GM19463 (cell line): ENCODE data around the gene GRIA1.

ENCODE experiments used
- ATAC-seq: cut with Tn5 transposase; IDR thresholded peaks from one replicate; pipeline ENCODE4 v1.9.1; 2021; ENCODE audit warnings: mild to moderate bottlenecking, moderate library complexity; ENCODE audit not compliant: unreplicated experiment

Gene GRIA1

GRCh38 chr5:153770066-153770465 is 279.6 kb downstream of the GRIA1 start:
- ATAC-seq = no peak

- ATAC-seq = no peak
Observed at GRCh38 chr5:153774686-153775085, 284.2 kb downstream of the GRIA1 start.

- ATAC-seq = no peak
Observed at GRCh38 chr5:153775923-153776322, 285.5 kb downstream of the GRIA1 start.

DNA sequence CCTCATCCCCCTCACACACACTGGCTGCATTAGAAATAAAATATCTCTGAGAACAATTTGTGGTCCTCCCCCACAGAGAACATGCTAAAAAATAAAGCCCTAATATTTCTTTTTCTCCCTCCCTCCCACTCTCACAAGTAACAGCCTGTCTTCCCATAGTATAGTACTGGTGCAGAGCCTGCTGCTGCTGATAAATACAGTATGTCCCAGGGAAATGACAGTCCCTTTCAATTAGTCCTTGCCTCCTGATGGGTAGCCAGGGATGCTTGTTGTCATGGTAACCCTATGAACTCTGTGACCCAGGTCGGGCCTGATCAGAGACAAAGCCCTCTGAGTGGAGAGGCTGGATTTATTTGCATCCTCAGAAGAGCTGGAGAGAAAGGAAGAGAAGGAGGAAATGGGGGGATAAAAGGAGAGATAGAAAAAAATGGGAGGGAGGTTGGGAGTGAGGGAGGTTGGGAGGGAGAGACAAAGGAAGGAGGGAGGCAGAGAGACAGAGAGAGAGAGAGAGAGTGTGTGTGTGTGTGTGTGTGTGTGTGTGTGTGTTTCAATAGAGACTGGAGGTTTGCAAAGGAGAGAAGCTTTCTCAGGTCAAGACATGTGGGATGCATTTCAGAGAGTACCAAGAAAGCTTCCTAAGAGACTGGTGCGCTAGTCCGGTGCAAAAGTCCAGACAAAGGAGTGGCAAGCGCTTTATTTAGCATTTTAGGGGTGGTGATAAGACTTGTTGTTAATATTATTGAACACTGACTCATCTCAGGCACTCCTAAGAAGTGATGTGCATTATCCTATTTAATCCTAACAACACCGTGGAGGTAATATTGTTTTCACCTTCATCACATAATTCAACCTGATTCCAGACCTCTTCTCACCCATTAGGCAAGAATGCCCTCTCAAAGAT is 287.5 kb downstream of the GRIA1 start:
- ATAC-seq = no peak

- no peak for ATAC-seq
Observed at GRCh38 chr5:153779836-153780235, 289.4 kb downstream of the GRIA1 start.

- no peak for ATAC-seq
Observed at GRCh38 chr5:153780876-153781705, 290.6 kb downstream of the GRIA1 start.

GRCh38 chr5:153782589-153783361 is 292.3 kb downstream of the GRIA1 start:
- no peak for ATAC-seq

GRCh38 chr5:153783362-153783658 is 292.8 kb downstream of the GRIA1 start:
- no peak for ATAC-seq

DNA sequence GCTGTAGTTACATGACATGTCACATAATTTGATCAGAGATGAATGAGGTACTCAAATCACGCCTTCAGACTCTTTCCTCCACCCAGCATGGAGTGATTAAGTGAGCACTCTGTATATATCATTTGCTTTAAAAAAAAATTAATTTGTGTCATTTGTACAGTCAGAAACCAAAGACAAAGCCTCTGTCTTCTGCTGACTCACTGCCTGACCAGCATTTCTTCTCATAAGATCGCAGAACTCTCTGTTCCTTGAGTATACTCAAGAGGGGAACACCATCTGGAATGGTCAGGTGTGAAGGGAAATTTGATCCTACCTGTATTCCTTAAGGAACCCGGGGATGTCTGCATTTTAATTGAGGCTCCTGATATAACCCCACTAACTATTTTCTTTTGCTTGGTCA is 293.8 kb downstream of the GRIA1 start:
- ATAC-seq = no peak

- no peak for ATAC-seq
Observed at GRCh38 chr5:153791339-153791738, 300.9 kb downstream of the GRIA1 start.

- ATAC-seq = no peak
Observed at GRCh38 chr5:153792305-153792704, 301.8 kb downstream of the GRIA1 start.

GRCh38 chr5:153793699-153794098 is 303.2 kb downstream of the GRIA1 start:
- ATAC-seq = no peak

GRCh38 chr5:153794327-153794726 is 303.9 kb downstream of the GRIA1 start:
- no peak for ATAC-seq

DNA sequence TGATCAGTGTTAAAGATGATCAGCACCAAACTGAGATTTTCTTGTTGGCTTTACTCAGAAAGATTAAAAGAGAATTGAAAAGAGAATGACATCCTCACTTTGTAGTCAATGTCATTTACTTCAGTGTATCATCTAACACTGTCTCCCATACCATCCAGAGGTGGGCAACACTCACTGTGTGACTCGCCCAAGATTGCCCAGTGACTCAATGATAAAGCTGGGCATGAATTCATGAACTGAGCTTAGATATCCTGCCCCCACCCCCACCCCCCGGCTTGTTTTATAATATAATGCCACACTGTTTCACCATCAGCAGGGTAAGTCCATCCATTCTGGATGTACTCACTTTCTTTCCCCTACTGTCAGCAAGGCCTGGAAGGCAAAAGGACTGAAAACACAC is 306.1 kb downstream of the GRIA1 start:
- no peak for ATAC-seq

DNA sequence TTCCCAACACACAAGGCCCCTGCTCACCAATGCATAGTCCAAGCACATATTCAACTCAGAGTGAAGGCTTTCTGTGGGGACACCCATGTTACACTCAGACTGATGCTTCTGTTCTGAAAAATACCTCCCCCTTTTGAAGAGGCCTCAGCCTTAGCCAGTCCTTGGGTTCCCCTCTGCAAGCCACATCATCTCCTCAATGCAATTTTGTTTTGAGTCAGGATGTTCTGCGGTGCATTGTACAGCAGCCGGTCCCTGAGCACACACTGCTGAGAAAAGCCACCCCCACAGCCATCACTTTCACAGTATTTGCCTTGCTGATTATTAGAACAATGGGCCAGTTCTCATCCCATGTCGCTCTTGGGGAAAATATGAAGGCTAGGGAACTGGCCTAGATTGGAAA is 307.0 kb downstream of the GRIA1 start:
- ATAC-seq = peak; percentile 80

- ATAC-seq = no peak
Observed at GRCh38 chr5:153798830-153799229, 308.4 kb downstream of the GRIA1 start.

DNA sequence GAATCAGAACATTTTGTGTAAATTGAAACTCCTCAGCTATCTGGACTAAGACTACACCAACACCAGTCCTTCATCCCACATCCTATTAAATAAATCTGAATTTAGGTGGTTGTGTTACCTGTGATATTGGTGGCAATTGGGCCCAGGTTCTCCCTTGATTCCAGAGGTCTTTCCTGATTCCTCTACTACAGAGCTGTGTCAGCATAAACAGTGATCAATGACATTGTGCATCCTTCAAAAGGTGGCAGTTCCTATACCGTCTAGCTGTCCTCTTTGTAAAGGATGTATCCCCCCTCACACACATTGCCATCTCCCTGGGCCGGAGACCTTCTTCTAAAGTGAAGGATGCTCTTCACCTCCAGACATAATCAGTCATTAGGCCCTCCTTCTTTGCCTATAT is 309.0 kb downstream of the GRIA1 start:
- no peak for ATAC-seq

GRCh38 chr5:153802050-153802821 is 311.8 kb downstream of the GRIA1 start:
- no peak for ATAC-seq

- no peak for ATAC-seq
Observed at GRCh38 chr5:153807801-153808200, 317.3 kb downstream of the GRIA1 start.

- no peak for ATAC-seq
Observed at GRCh38 chr5:153809166-153809565, 318.7 kb downstream of the GRIA1 start.

GRCh38 chr5:153813901-153814300 is 323.4 kb downstream of the GRIA1 start:
- ATAC-seq = no peak
